K562 (cell line): ENCODE measurements around the gene DLGAP3. TPM values are rescaled to one million over a fixed set of nuclear protein-coding genes. Genes with fewer than 3 reads are reported as not detected.
A peak's percentile ranks its signal among the peaks of the same experiment; 100 is the strongest.

Source experiments
- ASH1L ChIP-seq: fragments of 450-650 bp; IDR thresholded peaks from 2 replicates; pipeline ENCODE4 v1.6.1; 2018; ENCODE audit warnings: borderline replicate concordance, mild to moderate bottlenecking, low read depth; ENCODE audit not compliant: partially characterized antibody
- CBFA2T2 ChIP-seq: fragments of 450-650 bp; conservative IDR thresholded peaks from 2 replicates; pipeline ENCODE4 v1.6.1; 2017; ENCODE audit warnings: mild to moderate bottlenecking
- FOXA1 ChIP-seq: fragments of 450-650 bp; IDR thresholded peaks from 2 replicates; pipeline ENCODE4 v1.6.1; 2016; ENCODE audit warnings: mild to moderate bottlenecking, borderline replicate concordance
- HNRNPK ChIP-seq: fragments of 200-400 bp; formaldehyde crosslinking; IDR thresholded peaks from one replicate; pipeline ENCODE4 v1.6.1; 2018; ENCODE audit warnings: mild to moderate bottlenecking, low read depth, low read length; ENCODE audit not compliant: poor library complexity, severe bottlenecking
- JUND ChIP-seq, 2 experiments: IDR thresholded peaks; 2 replicates in 1 of 2; 3 replicates in 1 of 2; pipeline ENCODE4 v1.6.1; 2011; ENCODE audit warnings: borderline replicate concordance in 2 of 2, low read depth in 2 of 2, low read length in 2 of 2, improper control_type of control experiment in 1 of 2, missing biosample characterization in 1 of 2, missing genetic modification characterization in 1 of 2, missing genetic modification reagents in 1 of 2
- KAT2B ChIP-seq: IDR thresholded peaks from one replicate; pipeline ENCODE4 v1.6.1; 2012; ENCODE audit warnings: low read depth, mild to moderate bottlenecking, control low read depth, inconsistent platforms, low read length, moderate library complexity
- NFE2 ChIP-seq: IDR thresholded peaks from 2 replicates; pipeline ENCODE4 v1.6.1; 2014; ENCODE audit warnings: antibody characterized with exemption, low read depth
- NR2C1 ChIP-seq, 2 experiments: fragments of 450-650 bp; IDR thresholded peaks; 2 replicates each; pipeline ENCODE4 v1.6.1; 2017; ENCODE audit warnings: mild to moderate bottlenecking in 2 of 2, antibody characterized with exemption in 1 of 2, inconsistent platforms in 1 of 2, missing compliant biosample characterization in 1 of 2, missing genetic modification characterization in 1 of 2
- SMARCE1 ChIP-seq: fragments of 450-650 bp; IDR thresholded peaks from 2 replicates; pipeline ENCODE4 v1.7.1; 2016; ENCODE audit warnings: mild to moderate bottlenecking
- TAF1 ChIP-seq: IDR thresholded peaks from 2 replicates; pipeline ENCODE4 v1.6.1; 2011; ENCODE audit warnings: mild to moderate bottlenecking, low read length, moderate library complexity; ENCODE audit not compliant: insufficient read depth, control insufficient read depth, severe bottlenecking; ENCODE audit errors: extremely low read depth
- TARDBP ChIP-seq: fragments of 450-650 bp; IDR thresholded peaks from 2 replicates; pipeline ENCODE4 v1.6.1; 2016
- TCF7 ChIP-seq: sonication (generic); IDR thresholded peaks from 2 replicates; pipeline ENCODE4 v1.6.1; 2016; ENCODE audit warnings: antibody characterized with exemption, borderline replicate concordance
- ZZZ3 ChIP-seq: fragments of 450-650 bp; IDR thresholded peaks from 2 replicates; pipeline ENCODE4 v1.6.1; 2016; ENCODE audit warnings: antibody characterized with exemption, mild to moderate bottlenecking, moderate library complexity
- polyA plus RNA-seq, 8 experiments: library from polyadenylated mRNA; depleted of rRNA in 4 of 8; stranded (reverse) in 5 of 8; unstranded in 3 of 8; fragments of >200 nt; fragmentation: Nextera tagmentation in 2 of 8; fragmentation: Illumina TruSeq in 1 of 8; extraction: Ambion mirVana in 2 of 8; extraction: Trizol in 1 of 8; gene quantifications; 2 replicates each; pipeline versions ENCODE4 v1.2.1 to v1.2.3, GENCODE V29; 2011 to 2014; ENCODE audit warnings: inconsistent platforms in 1 of 8, missing spikeins in 1 of 8
- total RNA-seq, 7 experiments: library from RNA; depleted of rRNA in 6 of 7; stranded (reverse); fragments of >200 nt in 6 of 7; fragmentation: Illumina TruSeq in 2 of 7; extraction: Trizol in 2 of 7; gene quantifications; 2 replicates each; pipeline versions ENCODE4 v1.2.1 to v1.2.3, GENCODE V29; 2011 to 2021; ENCODE audit warnings: low replicate concordance in 1 of 7
- TF ChIP-seq, protein P1 (sequence below): sonication (generic); formaldehyde crosslinking; IDR thresholded peaks from 2 replicates; pipeline ENCODE4 v1.9.0; 2022; ENCODE audit warnings: mild to moderate bottlenecking, missing genetic modification reagents
- TF ChIP-seq, protein P2 (sequence below): fragments of 250-450 bp; sonication (Bioruptor Pico); IDR thresholded peaks from 2 replicates; pipeline ENCODE4 v1.4.0; 2020; ENCODE audit warnings: mild to moderate bottlenecking, moderate library complexity
- TF ChIP-seq, protein P3 (sequence below): sonication (generic); formaldehyde crosslinking; IDR thresholded peaks from 2 replicates; pipeline ENCODE4 v1.8.0; 2022; ENCODE audit warnings: mild to moderate bottlenecking, missing genetic modification reagents
- TF ChIP-seq, protein P4 (sequence below): fragments of 450-650 bp; conservative IDR thresholded peaks from 2 replicates; pipeline ENCODE4 v1.6.1; 2016; ENCODE audit warnings: missing genetic modification characterization, low read depth, mild to moderate bottlenecking, missing compliant biosample characterization, moderate library complexity

DLGAP3 gene
- total and polyA plus RNA-seq, 9 of the 15 experiments (the other 6 are each of a cell fraction or from before 2014, with no cell fraction given): 0.01 to 0.16 (median 0.07) TPM; not detected in 6

DNA sequence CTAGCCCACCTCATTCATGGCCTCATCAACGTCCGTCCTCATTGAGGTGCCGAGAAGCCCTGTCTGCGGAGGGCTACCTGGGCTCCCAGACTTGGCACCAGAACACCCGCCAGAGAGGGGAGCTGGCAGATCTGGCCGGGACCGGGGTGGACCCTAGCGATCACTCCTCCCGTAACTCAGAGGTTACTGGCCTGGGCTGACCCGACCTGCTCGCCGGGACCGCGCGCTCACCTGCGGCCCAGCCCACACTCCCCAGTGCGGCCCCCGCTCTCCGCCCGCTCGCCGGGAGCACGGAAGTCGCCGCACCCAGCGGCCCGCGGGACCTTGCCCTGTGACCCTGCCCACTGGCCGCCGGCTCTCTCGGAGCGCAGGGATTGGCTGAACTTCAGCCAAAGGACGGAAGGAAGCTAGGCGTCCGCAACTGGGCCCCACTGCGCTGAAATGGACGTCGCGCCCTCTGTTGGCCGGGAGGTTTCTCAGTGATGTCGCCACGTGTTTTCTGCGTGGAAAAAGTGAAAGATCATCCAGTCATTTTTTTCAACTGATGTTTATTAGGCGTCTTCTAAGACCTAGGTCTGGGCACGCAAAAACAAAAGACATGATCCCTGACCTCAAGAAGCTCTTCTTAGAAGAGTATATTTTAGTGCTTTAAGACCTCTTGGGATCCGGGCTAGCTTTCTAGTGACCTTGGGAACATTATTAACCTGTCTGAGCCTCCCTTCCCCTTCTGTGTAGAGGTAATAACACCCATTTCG is 69.8 kb downstream of the DLGAP3 start, which contains the start of gene SMIM12 (continued):
- TF ChIP-seq, protein P1, sequence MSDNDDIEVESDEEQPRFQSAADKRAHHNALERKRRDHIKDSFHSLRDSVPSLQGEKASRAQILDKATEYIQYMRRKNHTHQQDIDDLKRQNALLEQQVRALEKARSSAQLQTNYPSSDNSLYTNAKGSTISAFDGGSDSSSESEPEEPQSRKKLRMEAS: peak; percentile 100
- TF ChIP-seq NFE2: peak; percentile 46; the same call in 1 of the 2 replicates
- no peak for TF ChIP-seq CBFA2T2
- peak; percentile 91 for TF ChIP-seq TAF1
- no peak for TF ChIP-seq SMARCE1
- TF ChIP-seq, protein P2, sequence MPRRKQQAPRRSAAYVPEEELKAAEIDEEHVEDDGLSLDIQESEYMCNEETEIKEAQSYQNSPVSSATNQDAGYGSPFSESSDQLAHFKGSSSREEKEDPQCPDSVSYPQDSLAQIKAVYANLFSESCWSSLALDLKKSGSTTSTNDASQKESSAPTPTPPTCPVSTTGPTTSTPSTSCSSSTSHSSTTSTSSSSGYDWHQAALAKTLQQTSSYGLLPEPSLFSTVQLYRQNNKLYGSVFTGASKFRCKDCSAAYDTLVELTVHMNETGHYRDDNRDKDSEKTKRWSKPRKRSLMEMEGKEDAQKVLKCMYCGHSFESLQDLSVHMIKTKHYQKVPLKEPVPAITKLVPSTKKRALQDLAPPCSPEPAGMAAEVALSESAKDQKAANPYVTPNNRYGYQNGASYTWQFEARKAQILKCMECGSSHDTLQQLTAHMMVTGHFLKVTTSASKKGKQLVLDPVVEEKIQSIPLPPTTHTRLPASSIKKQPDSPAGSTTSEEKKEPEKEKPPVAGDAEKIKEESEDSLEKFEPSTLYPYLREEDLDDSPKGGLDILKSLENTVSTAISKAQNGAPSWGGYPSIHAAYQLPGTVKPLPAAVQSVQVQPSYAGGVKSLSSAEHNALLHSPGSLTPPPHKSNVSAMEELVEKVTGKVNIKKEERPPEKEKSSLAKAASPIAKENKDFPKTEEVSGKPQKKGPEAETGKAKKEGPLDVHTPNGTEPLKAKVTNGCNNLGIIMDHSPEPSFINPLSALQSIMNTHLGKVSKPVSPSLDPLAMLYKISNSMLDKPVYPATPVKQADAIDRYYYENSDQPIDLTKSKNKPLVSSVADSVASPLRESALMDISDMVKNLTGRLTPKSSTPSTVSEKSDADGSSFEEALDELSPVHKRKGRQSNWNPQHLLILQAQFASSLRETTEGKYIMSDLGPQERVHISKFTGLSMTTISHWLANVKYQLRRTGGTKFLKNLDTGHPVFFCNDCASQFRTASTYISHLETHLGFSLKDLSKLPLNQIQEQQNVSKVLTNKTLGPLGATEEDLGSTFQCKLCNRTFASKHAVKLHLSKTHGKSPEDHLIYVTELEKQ (CRISPR knock-in tag): no peak
- TF ChIP-seq, protein P3, sequence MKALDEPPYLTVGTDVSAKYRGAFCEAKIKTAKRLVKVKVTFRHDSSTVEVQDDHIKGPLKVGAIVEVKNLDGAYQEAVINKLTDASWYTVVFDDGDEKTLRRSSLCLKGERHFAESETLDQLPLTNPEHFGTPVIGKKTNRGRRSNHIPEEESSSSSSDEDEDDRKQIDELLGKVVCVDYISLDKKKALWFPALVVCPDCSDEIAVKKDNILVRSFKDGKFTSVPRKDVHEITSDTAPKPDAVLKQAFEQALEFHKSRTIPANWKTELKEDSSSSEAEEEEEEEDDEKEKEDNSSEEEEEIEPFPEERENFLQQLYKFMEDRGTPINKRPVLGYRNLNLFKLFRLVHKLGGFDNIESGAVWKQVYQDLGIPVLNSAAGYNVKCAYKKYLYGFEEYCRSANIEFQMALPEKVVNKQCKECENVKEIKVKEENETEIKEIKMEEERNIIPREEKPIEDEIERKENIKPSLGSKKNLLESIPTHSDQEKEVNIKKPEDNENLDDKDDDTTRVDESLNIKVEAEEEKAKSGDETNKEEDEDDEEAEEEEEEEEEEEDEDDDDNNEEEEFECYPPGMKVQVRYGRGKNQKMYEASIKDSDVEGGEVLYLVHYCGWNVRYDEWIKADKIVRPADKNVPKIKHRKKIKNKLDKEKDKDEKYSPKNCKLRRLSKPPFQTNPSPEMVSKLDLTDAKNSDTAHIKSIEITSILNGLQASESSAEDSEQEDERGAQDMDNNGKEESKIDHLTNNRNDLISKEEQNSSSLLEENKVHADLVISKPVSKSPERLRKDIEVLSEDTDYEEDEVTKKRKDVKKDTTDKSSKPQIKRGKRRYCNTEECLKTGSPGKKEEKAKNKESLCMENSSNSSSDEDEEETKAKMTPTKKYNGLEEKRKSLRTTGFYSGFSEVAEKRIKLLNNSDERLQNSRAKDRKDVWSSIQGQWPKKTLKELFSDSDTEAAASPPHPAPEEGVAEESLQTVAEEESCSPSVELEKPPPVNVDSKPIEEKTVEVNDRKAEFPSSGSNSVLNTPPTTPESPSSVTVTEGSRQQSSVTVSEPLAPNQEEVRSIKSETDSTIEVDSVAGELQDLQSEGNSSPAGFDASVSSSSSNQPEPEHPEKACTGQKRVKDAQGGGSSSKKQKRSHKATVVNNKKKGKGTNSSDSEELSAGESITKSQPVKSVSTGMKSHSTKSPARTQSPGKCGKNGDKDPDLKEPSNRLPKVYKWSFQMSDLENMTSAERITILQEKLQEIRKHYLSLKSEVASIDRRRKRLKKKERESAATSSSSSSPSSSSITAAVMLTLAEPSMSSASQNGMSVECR (CRISPR knock-in tag): peak; percentile 92; the same call in 1 of the 2 replicates
- no peak for TF ChIP-seq FOXA1
- peak; percentile 96 for TF ChIP-seq NR2C1 (IDR thresholded peaks at IDR 0.05)
- peak; percentile 97 for TF ChIP-seq NR2C1 (tag; IDR thresholded peaks at IDR 0.05)
- TF ChIP-seq JUND (IDR thresholded peaks at IDR 0.05; ENCODE audit: borderline replicate concordance, low read depth, low read length): peak; percentile 75
- no peak; the same call in 2 of the 3 replicates for TF ChIP-seq JUND (tag; IDR thresholded peaks at IDR 0.05; ENCODE audit: borderline replicate concordance, low read depth, low read length)
- TF ChIP-seq, protein P4, sequence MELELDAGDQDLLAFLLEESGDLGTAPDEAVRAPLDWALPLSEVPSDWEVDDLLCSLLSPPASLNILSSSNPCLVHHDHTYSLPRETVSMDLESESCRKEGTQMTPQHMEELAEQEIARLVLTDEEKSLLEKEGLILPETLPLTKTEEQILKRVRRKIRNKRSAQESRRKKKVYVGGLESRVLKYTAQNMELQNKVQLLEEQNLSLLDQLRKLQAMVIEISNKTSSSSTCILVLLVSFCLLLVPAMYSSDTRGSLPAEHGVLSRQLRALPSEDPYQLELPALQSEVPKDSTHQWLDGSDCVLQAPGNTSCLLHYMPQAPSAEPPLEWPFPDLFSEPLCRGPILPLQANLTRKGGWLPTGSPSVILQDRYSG (tag): 0 out of 2 replicates have a peak, but pooled peaks have one; percentile 69
- no peak for TF ChIP-seq HNRNPK
- TF ChIP-seq TARDBP: peak; percentile 91; the same call in 1 of the 2 replicates
- peak; percentile 76 for TF ChIP-seq ASH1L
- TF ChIP-seq ZZZ3: no peak
- TF ChIP-seq KAT2B: no peak
- no peak; the same call in 1 of the 2 replicates for TF ChIP-seq TCF7
